GM12892 (cell line): Measurements from ENCODE around the gene ZNF813.

Source experiments
- POLR2A ChIP-seq: IDR thresholded peaks from 2 replicates; pipeline ENCODE4 v1.6.1; 2011; ENCODE audit warnings: low read depth, low read length, control low read depth
- POLR2AphosphoS5 ChIP-seq: IDR thresholded peaks from 2 replicates; pipeline ENCODE4 v1.6.1; 2011; ENCODE audit warnings: low read depth, low read length, control low read depth

DNA sequence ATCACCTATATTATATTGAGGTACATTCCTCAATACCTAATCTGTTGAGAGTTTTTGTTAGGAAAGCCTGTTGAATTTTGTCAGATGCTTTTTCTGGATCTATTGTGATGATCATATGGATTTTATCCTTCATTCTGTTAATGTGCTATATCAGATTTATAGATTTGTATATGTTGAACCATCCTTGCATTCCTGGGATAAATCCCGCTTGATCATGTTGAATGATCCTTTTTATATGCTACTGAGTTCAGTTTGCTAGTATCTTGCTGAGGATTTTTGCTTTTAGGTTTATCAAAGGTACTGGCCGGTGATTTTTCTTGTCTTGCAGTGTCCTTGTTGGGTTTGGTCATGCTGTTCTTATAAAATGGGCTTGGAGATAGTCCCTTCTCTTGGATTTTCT is 58.4 kb downstream of the ZNF813 start:
- TF ChIP-seq POLR2AphosphoS5 (no peak), POLR2A (no peak)
